Endothelial cell of umbilical vein (primary cell): ENCODE data around the gene SIRT4. TPM values are rescaled to one million over a fixed set of nuclear protein-coding genes. Genes with fewer than 3 reads are reported as not detected.

Experiments
- BruUV-seq: library from RNA; stranded (reverse); fragments of 400-500 nt; replicated peaks from 2 replicates; lab custom pipeline; 2021; lab: Mats Ljungman, UMichigan
- CTCF ChIA-PET: fragments of 300-600, 350-600 bp; sonication (Branson Sonifier 250); formaldehyde crosslinking; loops from one replicate; lab custom pipeline; 2021; ENCODE audit warnings: antibody characterized with exemption, inconsistent platforms; lab: Charles Lee
- POLR2A ChIA-PET: fragments of 300-600, 350-600 bp; sonication (Branson Sonifier 250); formaldehyde crosslinking; loops from one replicate; lab custom pipeline; 2021; ENCODE audit warnings: antibody characterized with exemption, inconsistent platforms; lab: Charles Lee
- DNase-seq: peaks from one replicate; pipeline ENCODE4 v3.0.0-alpha.2; 2011; ENCODE audit warnings: low read depth, low spot score
- FAIRE-seq: peaks from 2 replicates; lab custom pipeline; 2011; peaks lifted over from hg19 to GRCh38; lab: Jason Lieb, UNC
- H2AFZ ChIP-seq: 2 replicates; pipeline ENCODE4 v1.6.0; 2012; ENCODE audit warnings: low read depth, low read length, control low read depth, inconsistent platforms
- H3K27ac ChIP-seq: 2 replicates; pipeline ENCODE4 v1.5.1; 2011; ENCODE audit warnings: low read depth, mild to moderate bottlenecking, control low read depth, low read length, moderate library complexity; ENCODE audit not compliant: insufficient read depth
- H3K27me3 ChIP-seq, 2 experiments: 2 replicates each; pipeline versions ENCODE4 v1.6.0 to v1.6.1; 2011; ENCODE audit warnings: low read length in 2 of 2, mixed read lengths in 1 of 2; ENCODE audit not compliant: control insufficient read depth in 2 of 2, insufficient read depth in 2 of 2
- H3K36me3 ChIP-seq, 2 experiments: 2 replicates in 1 of 2; 3 replicates in 1 of 2; pipeline ENCODE4 v1.5.1; 2011; ENCODE audit warnings: low read length in 2 of 2, mild to moderate bottlenecking in 1 of 2, moderate library complexity in 1 of 2; ENCODE audit not compliant: control insufficient read depth in 2 of 2, insufficient read depth in 2 of 2; ENCODE audit errors: extremely low read depth in 1 of 2
- H3K4me1 ChIP-seq: 3 replicates; pipeline ENCODE4 v1.5.1; 2011; ENCODE audit warnings: mild to moderate bottlenecking, low read length; ENCODE audit not compliant: control insufficient read depth, insufficient read depth; ENCODE audit errors: extremely low read depth
- H3K4me2 ChIP-seq: 2 replicates; pipeline ENCODE4 v1.6.1; 2011; ENCODE audit warnings: low read length, control low read depth, mixed read lengths; ENCODE audit not compliant: insufficient read depth
- H3K4me3 ChIP-seq, 3 experiments: fragments of 200-600 bp in 1 of 3; sonication (generic), shearing (Covaris generic) in 1 of 3; replicated peaks in 1 of 3; 2 replicates each; pipeline ENCODE4 v1.5.1; 2011 to 2016; ENCODE audit warnings: control low read depth in 3 of 3, low read length in 3 of 3, mild to moderate bottlenecking in 2 of 3, inconsistent platforms in 1 of 3, low read depth in 1 of 3, moderate library complexity in 1 of 3; ENCODE audit not compliant: insufficient read depth in 1 of 3
- H3K79me2 ChIP-seq: 2 replicates; pipeline ENCODE4 v1.6.0; 2012; ENCODE audit warnings: low read length, inconsistent platforms; ENCODE audit not compliant: control insufficient read depth, insufficient read depth
- H3K9ac ChIP-seq: replicated peaks from 2 replicates; pipeline ENCODE3; 2011; ENCODE audit warnings: low read length, control low read depth; ENCODE audit not compliant: insufficient read depth; ENCODE audit errors: extremely low read depth
- H3K9me1 ChIP-seq: replicated peaks from 3 replicates; pipeline ENCODE4 v1.6.0; 2011; ENCODE audit warnings: mild to moderate bottlenecking, low read length; ENCODE audit not compliant: control insufficient read depth, insufficient read depth; ENCODE audit errors: extremely low read depth
- H3K9me3 ChIP-seq: replicated peaks from 2 replicates; pipeline ENCODE4 v1.5.1; 2012; ENCODE audit warnings: low read length, inconsistent platforms; ENCODE audit not compliant: control insufficient read depth, insufficient read depth
- H4K20me1 ChIP-seq: replicated peaks from 2 replicates; pipeline ENCODE3; 2011; ENCODE audit warnings: mild to moderate bottlenecking, low read length; ENCODE audit not compliant: control insufficient read depth, insufficient read depth; ENCODE audit errors: extremely low read depth
- CTCF ChIP-seq, 2 donors: IDR thresholded peaks; 1 replicate in 1 of 2; 2 replicates in 1 of 2; pipeline ENCODE4 v1.5.1; 2011; ENCODE audit warnings: low read length in 2 of 2, mild to moderate bottlenecking in 2 of 2, moderate library complexity in 2 of 2, control low read depth in 1 of 2, inconsistent platforms in 1 of 2, low read depth in 1 of 2; ENCODE audit not compliant: insufficient read depth in 1 of 2; ENCODE audit errors: extremely low read depth in 1 of 2
- EZH2 ChIP-seq: IDR thresholded peaks from 2 replicates; pipeline ENCODE4 v1.6.1; 2012; ENCODE audit warnings: borderline replicate concordance, low read depth, mild to moderate bottlenecking, moderate library complexity, low read length, inconsistent platforms; ENCODE audit not compliant: severe bottlenecking
- FOS ChIP-seq: IDR thresholded peaks from 2 replicates; pipeline ENCODE4 v1.6.1; 2011; ENCODE audit warnings: mild to moderate bottlenecking, low read length, moderate library complexity, borderline replicate concordance; ENCODE audit not compliant: insufficient read depth
- GATA2 ChIP-seq: IDR thresholded peaks from 2 replicates; pipeline ENCODE4 v1.7.0; 2011; ENCODE audit warnings: low read depth, mild to moderate bottlenecking, moderate library complexity, mixed read lengths, low read length; ENCODE audit not compliant: insufficient read length, insufficient read depth
- JUN ChIP-seq: IDR thresholded peaks from 2 replicates; pipeline ENCODE4 v1.6.1; 2011; ENCODE audit warnings: borderline replicate concordance, low read depth; ENCODE audit not compliant: insufficient read length, insufficient read depth
- MAX ChIP-seq: IDR thresholded peaks from 2 replicates; pipeline ENCODE4 v1.6.1; 2011; ENCODE audit not compliant: insufficient read depth, insufficient read length
- MYC ChIP-seq: IDR thresholded peaks from one replicate; pipeline ENCODE4 v1.6.1; 2011; ENCODE audit warnings: mild to moderate bottlenecking, low read depth, low read length
- POLR2A ChIP-seq: IDR thresholded peaks from 2 replicates; pipeline ENCODE4 v1.6.1; 2012; ENCODE audit warnings: low read depth, mild to moderate bottlenecking, control low read depth, low read length
- POLR2AphosphoS5 ChIP-seq: IDR thresholded peaks from 2 replicates; pipeline ENCODE4 v1.6.1; 2012; ENCODE audit warnings: low read depth, mild to moderate bottlenecking, control low read depth, low read length, moderate library complexity; ENCODE audit not compliant: insufficient read depth
- dilution Hi-C: fragments of 300-500 bp; cut with MboI; formaldehyde crosslinking; loops from one replicate; pipeline ENCODE4 v1.15.0; 2019; ENCODE audit warnings: low sequenced_read_pairs; ENCODE audit not compliant: extremely low pct_ligation_motif_present
- intact Hi-C: fragments of 100-400 bp; cut with micrococcal nuclease; formaldehyde crosslinking; loops from one replicate; pipeline ENCODE4 v1.10.0; 2022
- polyA plus RNA-seq, 4 experiments: library from polyadenylated mRNA; depleted of rRNA in 3 of 4; stranded (reverse) in 3 of 4; unstranded in 1 of 4; fragments of >200 nt; gene quantifications; 2 replicates each; pipeline versions ENCODE4 v1.2.1 to v1.2.3, GENCODE V29; 2011 to 2012; ENCODE audit warnings: missing spikeins in 1 of 4
- total RNA-seq: library from RNA; stranded (reverse); gene quantifications from 2 replicates; pipeline ENCODE4 v1.2.3, GENCODE V29; 2021

Gene SIRT4
- total and polyA plus RNA-seq, 2 donors (not counting 3 experiments of a cell fraction or from before 2014, with no cell fraction given), result 0.79 to 1.2 TPM

GRCh38 chr12:120337730-120338129 lies 35.6 kb downstream of the SIRT4 start:
- BruUV-seq, result no TSS peak
- TF ChIP-seq GATA2 (no peak), POLR2AphosphoS5 (no peak), JUN (no peak), EZH2 (no peak), FOS (no peak), POLR2A (no peak), MYC (no peak), MAX (no peak), CTCF (IDR thresholded peaks at IDR 0.05; ENCODE audit: extremely low read depth in 1 of 2, insufficient read depth in 1 of 2, low read depth in 1 of 2, low read length in 2 of 2) (no peak)
- Histone ChIP-seq H3K27me3 (no peaks in the 10 kb centered on the region), H4K20me1 (no peaks in the 10 kb centered on the region), H3K79me2 (no peaks in the 10 kb centered on the region), H3K4me1 (no peaks in the 10 kb centered on the region), H3K4me3 (no peak overlapping the region), H3K9ac (no peak overlapping the region), H2AFZ (no peak overlapping the region), H3K36me3 (no peaks in the 10 kb centered on the region), H3K4me2 (no peak overlapping the region), H3K27ac (no peak overlapping the region), H3K9me1 (no peaks in the 10 kb centered on the region), H3K9me3 (no peaks in the 10 kb centered on the region)
- ChIA-PET POLR2A (no interaction called here), CTCF (interaction anchor here (1.3 kb wide), 1 partner anchor 36 kb away, joined by 3 read pairs; the partner anchor contains the start of gene SIRT4)
- DNase-seq (no peak), FAIRE-seq (no peak)
- dilution Hi-C loops (no loop called here), intact Hi-C loops (no loop called here)
